ENCODE measurements around the gene FASTKD3. TPM values are rescaled to one million over a fixed set of nuclear protein-coding genes. Genes with fewer than 3 reads are reported as not detected.

The FASTKD3 gene
- total and polyA plus RNA-seq, 2 donors (not counting 1 experiment from before 2014, with no cell fraction given) = 12.7 to 19.0 TPM

DNA sequence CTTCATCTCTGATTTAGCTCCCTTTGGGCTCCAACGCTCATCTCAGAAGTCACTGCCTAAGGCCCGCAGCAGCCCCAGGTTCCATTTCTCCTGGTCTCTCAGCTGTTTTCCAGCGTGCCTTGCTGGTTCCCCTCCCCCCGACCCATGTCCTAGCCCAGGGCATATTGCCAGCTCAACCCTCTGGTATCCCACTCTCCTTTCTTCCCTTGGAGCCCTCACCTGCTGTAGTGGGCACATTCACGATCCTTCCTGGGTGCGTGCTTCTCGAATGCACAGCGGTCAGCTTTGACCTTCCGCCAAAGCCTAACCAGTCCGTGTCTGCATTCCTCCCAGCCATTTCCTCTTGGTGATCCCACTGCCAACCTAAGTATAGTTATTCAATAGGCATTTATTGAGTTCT is 54.0 kb downstream of the FASTKD3 start:
- H4K20me1 ChIP-seq (ENCODE audit: control insufficient read depth, extremely low read depth, insufficient read depth, low read length) = no peaks in the 10 kb centered on the region
- H3K9ac ChIP-seq (ENCODE audit: insufficient read depth, low read length) = no peak overlapping the region
- no peaks in the 10 kb centered on the region for H3K79me2 ChIP-seq (ENCODE audit: control insufficient read depth, insufficient read depth, low read length)
- no peaks in the 10 kb centered on the region for H3K27me3 ChIP-seq (ENCODE audit: control insufficient read depth, insufficient read depth, low read length)
- H3K9me3 ChIP-seq (ENCODE audit: control insufficient read depth, insufficient read depth, low read depth, low read length) = no peaks in the 10 kb centered on the region
- H3K4me2 ChIP-seq (ENCODE audit: extremely low read depth, insufficient read depth, low read length) = no peak overlapping the region
- no peak overlapping the region for H3K27ac ChIP-seq (ENCODE audit: insufficient read depth, low read length)
- H3K4me3 ChIP-seq (replicated peaks in 1 of 4; ENCODE audit: control extremely low read depth in 1 of 4, insufficient read depth in 1 of 4, low read depth in 3 of 4, low read length in 4 of 4) = no peak overlapping the region
- no peaks in the 10 kb centered on the region for H3K4me1 ChIP-seq (ENCODE audit: control insufficient read depth, extremely low read depth, insufficient read depth, low read length)
- H2AFZ ChIP-seq (ENCODE audit: low read length) = no peak overlapping the region
- DNase-seq (ENCODE audit: low read depth in 2 of 2) = no peak
- no peaks in the 10 kb centered on the region for H3K36me3 ChIP-seq (ENCODE audit: control insufficient read depth, insufficient read depth, low read length)
- TF ChIP-seq, protein P1, sequence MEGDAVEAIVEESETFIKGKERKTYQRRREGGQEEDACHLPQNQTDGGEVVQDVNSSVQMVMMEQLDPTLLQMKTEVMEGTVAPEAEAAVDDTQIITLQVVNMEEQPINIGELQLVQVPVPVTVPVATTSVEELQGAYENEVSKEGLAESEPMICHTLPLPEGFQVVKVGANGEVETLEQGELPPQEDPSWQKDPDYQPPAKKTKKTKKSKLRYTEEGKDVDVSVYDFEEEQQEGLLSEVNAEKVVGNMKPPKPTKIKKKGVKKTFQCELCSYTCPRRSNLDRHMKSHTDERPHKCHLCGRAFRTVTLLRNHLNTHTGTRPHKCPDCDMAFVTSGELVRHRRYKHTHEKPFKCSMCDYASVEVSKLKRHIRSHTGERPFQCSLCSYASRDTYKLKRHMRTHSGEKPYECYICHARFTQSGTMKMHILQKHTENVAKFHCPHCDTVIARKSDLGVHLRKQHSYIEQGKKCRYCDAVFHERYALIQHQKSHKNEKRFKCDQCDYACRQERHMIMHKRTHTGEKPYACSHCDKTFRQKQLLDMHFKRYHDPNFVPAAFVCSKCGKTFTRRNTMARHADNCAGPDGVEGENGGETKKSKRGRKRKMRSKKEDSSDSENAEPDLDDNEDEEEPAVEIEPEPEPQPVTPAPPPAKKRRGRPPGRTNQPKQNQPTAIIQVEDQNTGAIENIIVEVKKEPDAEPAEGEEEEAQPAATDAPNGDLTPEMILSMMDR (conservative IDR thresholded peaks at IDR 0.05 in 1 of 2, IDR thresholded peaks at IDR 0.05 in 1 of 2; ENCODE audit: low read depth in 1 of 2, low read length in 2 of 2) = no peak
- TF ChIP-seq EZH2 (IDR thresholded peaks at IDR 0.05; ENCODE audit: low read length, missing control alignments) = no peak

DNA sequence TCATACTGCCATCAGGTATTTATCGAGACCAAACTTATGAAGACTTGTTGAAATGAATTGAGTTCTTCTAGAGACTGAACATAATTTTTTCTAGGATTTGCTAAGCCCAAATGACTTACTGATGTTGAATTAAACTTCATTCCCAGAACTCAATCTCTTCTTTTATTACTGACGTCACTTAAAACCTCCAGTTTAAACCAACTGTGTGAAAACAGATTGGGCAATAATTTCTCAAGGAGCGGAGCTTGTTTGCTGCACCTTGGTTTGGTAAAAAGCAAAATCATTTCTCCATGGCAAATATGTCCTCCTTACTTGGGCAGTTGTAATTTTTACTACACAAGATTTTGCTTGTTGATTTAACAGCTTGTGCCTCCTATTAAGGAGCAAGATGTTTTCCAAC is 55.3 kb downstream of the FASTKD3 start:
- Histone ChIP-seq H3K9ac (ENCODE audit: insufficient read depth, low read length) (no peak overlapping the region), H3K79me2 (ENCODE audit: control insufficient read depth, insufficient read depth, low read length) (no peaks in the 10 kb centered on the region), H3K4me2 (ENCODE audit: extremely low read depth, insufficient read depth, low read length) (no peak overlapping the region), H2AFZ (ENCODE audit: low read length) (no peak overlapping the region), H3K27me3 (ENCODE audit: control insufficient read depth, insufficient read depth, low read length) (no peaks in the 10 kb centered on the region), H3K4me3 (replicated peaks in 1 of 4; ENCODE audit: control extremely low read depth in 1 of 4, insufficient read depth in 1 of 4, low read depth in 3 of 4, low read length in 4 of 4) (no peak overlapping the region), H3K4me1 (ENCODE audit: control insufficient read depth, extremely low read depth, insufficient read depth, low read length) (no peaks in the 10 kb centered on the region), H4K20me1 (ENCODE audit: control insufficient read depth, extremely low read depth, insufficient read depth, low read length) (no peaks in the 10 kb centered on the region), H3K36me3 (ENCODE audit: control insufficient read depth, insufficient read depth, low read length) (no peaks in the 10 kb centered on the region), H3K27ac (ENCODE audit: insufficient read depth, low read length) (no peak overlapping the region), H3K9me3 (ENCODE audit: control insufficient read depth, insufficient read depth, low read depth, low read length) (no peaks in the 10 kb centered on the region)
- DNase-seq (ENCODE audit: low read depth in 2 of 2) = no peak
- TF ChIP-seq EZH2 (IDR thresholded peaks at IDR 0.05; ENCODE audit: low read length, missing control alignments) = no peak
- TF ChIP-seq, protein P1 (conservative IDR thresholded peaks at IDR 0.05 in 1 of 2, IDR thresholded peaks at IDR 0.05 in 1 of 2; ENCODE audit: low read depth in 1 of 2, low read length in 2 of 2) = no peak

DNA sequence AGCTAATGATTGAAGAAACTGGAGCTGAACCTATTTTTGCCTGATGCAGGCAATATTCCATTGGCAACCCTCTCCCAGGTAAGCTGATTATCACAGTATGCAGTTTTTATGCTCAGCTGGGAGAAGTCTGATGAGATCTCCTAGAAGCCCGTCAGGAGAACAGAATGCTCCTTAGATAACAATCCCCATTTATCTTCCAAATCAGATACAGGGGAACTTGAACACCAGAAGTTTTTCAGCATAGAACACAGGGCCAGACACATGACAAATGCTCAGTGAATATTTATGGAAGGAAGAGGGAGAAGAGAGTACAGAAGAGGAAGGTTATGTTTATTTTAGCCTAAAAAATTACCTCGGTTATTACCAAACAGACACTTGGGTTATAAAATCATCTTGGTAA is 55.8 kb downstream of the FASTKD3 start:
- Histone ChIP-seq H2AFZ (ENCODE audit: low read length) (no peak overlapping the region), H3K4me2 (ENCODE audit: extremely low read depth, insufficient read depth, low read length) (no peak overlapping the region), H3K9me3 (ENCODE audit: control insufficient read depth, insufficient read depth, low read depth, low read length) (no peaks in the 10 kb centered on the region), H4K20me1 (ENCODE audit: control insufficient read depth, extremely low read depth, insufficient read depth, low read length) (no peaks in the 10 kb centered on the region), H3K36me3 (ENCODE audit: control insufficient read depth, insufficient read depth, low read length) (no peaks in the 10 kb centered on the region), H3K27ac (ENCODE audit: insufficient read depth, low read length) (no peak overlapping the region), H3K4me3 (replicated peaks in 1 of 4; ENCODE audit: control extremely low read depth in 1 of 4, insufficient read depth in 1 of 4, low read depth in 3 of 4, low read length in 4 of 4) (no peak overlapping the region), H3K79me2 (ENCODE audit: control insufficient read depth, insufficient read depth, low read length) (no peaks in the 10 kb centered on the region), H3K27me3 (ENCODE audit: control insufficient read depth, insufficient read depth, low read length) (no peaks in the 10 kb centered on the region), H3K4me1 (ENCODE audit: control insufficient read depth, extremely low read depth, insufficient read depth, low read length) (no peaks in the 10 kb centered on the region), H3K9ac (ENCODE audit: insufficient read depth, low read length) (no peak overlapping the region)
- no peak for TF ChIP-seq EZH2 (IDR thresholded peaks at IDR 0.05; ENCODE audit: low read length, missing control alignments)
- TF ChIP-seq, protein P1 (conservative IDR thresholded peaks at IDR 0.05 in 1 of 2, IDR thresholded peaks at IDR 0.05 in 1 of 2; ENCODE audit: low read depth in 1 of 2, low read length in 2 of 2) = no peak
- DNase-seq (ENCODE audit: low read depth in 2 of 2) = no peak

Data from fibroblast of lung (primary cell).